HuH-7 (cell line): ENCODE data around the gene FBXO31.

Experiments used
- DNase-seq: peaks from one replicate; pipeline ENCODE4 v3.0.0; 2011; ENCODE audit warnings: low spot score

FBXO31 gene, protein sequence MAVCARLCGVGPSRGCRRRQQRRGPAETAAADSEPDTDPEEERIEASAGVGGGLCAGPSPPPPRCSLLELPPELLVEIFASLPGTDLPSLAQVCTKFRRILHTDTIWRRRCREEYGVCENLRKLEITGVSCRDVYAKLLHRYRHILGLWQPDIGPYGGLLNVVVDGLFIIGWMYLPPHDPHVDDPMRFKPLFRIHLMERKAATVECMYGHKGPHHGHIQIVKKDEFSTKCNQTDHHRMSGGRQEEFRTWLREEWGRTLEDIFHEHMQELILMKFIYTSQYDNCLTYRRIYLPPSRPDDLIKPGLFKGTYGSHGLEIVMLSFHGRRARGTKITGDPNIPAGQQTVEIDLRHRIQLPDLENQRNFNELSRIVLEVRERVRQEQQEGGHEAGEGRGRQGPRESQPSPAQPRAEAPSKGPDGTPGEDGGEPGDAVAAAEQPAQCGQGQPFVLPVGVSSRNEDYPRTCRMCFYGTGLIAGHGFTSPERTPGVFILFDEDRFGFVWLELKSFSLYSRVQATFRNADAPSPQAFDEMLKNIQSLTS

DNA sequence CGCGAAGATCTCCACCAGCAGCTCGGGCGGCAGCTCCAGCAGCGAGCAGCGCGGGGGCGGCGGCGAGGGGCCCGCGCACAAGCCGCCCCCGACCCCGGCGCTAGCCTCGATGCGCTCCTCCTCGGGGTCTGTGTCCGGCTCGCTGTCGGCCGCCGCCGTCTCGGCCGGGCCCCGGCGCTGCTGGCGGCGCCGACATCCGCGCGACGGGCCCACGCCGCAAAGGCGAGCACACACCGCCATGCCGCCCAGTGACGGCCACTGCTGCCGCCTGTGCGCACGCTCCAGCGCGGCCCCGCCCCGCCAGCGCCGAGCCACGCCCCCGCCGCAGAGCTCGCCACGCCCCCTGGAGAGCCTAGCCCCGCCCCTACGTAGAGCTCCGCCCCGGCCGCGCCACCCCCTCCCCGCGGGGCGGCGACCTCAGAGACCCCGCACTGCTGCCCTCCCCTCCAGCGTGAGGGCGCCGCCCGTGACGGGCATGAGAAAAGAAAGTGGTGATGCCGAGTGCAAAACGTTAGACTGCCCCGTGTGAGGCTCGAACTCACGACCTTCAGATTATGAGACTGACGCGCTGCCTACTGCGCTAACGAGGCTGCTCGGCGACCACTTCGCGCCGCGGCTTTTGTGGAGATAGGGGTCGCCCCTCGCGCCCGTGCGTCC is at the start of gene FBXO31:
Gene FBXO31, minus strand, starts transcription at position 272 of the 657 bp plus-strand sequence. Its CDS starts 32 bp downstream, at position 240.
- DNase-seq, result peak; percentile 85

DNA sequence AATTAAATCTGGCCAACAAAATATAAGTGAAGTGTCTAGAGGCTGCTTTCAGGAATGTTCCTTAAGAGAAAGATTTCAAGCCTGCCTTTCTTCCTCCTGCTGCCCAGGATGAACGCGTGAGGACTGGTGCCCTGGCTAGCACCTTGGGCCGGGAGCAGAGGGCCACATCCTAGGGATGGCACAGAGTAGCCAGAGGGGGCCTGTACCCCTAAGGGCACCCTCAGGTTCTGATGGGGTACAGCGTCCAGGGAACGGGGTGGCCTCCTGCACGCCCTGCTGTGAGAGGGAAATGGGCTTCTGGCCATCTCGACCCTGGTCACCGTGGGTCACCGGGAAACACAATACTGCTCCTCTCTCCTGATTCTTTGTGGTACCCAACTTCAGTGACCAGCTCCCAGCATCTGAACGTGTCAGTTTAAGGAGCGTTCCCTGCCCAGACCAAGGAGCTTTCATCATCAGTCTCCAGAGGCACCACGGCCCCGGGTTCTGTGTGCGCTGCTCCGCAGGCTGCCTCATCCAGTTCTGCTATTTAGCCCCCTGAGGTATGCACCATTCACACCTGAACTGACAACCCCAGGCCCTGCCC is 48.8 kb upstream of the FBXO31 start:
- no peak for DNase-seq

DNA sequence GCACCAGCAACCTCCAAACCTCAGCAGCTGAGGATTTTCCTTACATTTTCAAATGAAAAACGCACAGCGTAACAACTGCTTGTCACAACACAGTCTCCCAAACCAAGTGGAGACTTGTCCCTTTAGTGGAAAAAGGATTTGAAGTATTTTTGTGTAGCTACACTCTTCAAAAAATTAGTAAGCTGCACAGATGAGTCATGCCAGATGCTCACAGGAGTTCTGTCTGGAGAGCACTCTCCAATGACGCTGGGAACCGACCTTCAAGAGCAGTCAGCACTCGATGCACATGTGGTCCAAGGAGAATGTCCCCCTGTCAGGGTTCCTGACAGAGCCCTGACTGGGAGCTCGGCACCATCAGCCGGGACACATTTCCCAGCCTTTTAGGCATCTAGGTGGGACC is 48.4 kb upstream of the FBXO31 start:
- no peak for DNase-seq

DNA sequence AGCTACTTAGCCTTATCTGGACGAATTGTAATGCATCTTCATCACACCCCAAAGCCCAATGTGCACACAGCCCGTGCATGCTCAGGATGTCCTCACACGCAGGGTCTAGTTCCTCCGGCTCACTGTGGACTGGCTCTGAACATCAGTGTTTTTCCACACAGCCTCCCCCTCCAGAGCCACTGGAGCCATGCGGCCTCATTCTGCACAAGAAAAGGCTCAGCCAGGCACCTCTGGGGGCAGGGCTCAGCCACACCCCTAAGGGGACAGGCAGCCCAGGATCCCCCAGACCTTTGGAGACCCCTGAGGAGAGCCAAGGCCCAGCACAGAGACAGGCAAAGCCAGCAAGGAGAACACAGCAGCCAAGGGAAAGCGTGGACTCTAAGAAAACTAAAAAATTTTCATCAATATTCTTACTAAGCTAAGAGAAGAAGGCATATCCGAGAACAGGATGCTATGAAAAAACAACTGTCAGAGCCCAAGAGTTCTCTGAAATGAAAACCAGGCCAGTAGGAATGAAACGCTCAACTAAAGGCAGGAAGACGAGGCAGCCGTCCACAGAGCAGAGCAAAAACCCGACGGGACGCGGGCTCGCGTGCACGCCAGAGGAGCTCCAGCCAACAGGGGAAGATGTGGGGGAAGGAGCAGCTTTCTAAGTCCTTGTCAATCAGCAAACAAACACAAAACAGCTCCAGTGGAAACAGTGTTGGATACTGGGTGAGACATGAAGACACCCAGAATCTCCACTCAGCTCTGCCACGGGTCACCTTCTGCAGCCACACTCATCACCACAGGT is 43.0 kb upstream of the FBXO31 start:
- DNase-seq, result no peak

DNA sequence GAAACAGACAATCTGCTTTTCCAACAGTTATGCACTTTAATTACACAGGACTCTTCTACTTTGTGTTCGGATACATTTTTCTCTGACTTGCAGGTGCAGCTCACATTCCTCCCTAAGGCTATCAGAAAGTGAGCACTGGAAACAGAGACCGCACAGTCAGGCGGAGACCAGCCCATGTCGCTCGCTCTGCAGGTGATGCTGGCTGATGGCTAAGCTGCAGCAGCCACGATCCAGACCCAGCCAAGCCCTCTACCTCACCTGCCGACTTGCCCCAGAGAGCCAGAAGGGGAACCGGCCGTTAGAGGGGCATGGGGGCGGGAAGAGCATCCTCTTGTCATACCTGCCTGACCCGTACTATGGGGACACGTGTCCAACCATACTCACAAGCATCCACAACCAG is 42.4 kb upstream of the FBXO31 start:
- no peak for DNase-seq

DNA sequence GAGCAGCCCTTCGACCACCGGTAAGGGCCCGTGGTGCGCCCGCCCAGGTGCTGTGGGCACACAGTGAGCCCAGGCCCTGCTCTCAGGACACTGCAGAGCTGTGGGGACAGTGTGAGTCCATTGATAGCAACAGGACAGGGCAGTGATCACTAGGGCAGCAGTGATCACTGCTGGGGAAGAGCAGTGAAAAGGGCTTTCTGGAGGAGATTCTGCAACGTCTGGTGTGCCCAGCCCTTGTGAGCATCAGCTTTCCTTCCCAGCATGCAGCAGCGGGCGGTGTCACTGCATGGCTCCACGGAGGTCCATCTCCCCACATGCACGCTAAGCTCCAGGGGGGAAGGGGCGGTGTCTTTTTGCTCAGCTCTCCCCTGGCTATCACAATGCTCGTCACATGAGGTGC is 40.7 kb upstream of the FBXO31 start:
- DNase-seq, result no peak

DNA sequence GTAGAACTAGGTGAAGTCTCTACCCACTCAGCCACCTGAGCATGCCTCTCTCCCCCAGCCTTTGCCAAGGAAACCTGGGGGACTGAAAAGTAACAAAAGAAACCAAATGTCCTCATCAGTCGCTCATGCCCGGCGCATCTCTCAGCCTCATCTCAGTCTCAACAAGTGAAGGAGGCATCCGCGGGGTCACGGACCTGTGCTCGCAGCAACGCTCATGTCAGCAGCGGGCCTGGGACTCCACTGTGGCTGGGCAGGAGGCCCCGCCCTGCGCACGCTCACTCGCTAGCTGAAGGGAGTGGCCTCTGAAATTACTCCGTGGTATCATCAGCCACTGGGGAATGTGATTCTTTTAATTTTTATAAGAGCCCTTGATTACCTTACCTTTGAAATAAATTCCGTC is 39.9 kb upstream of the FBXO31 start:
- DNase-seq, result no peak

DNA sequence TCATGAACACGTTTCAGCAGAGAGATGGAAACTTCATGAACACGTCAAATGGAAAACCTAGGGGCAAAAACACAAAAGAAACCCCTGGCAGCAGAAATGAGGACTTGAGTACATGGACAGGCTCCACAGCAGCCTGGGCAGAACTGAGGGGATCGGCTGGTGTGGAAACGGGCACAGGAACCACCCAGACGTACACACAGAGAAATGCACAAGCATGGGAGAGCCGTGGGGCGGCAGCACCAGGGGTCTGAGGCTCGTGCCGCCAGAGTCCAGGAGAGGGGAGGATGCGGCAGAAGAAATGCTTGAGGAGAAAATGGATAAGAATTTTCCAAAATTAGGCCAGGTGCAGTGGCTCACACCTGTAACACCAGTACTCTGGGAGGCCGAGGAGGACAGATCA is 38.5 kb upstream of the FBXO31 start:
- no peak for DNase-seq

DNA sequence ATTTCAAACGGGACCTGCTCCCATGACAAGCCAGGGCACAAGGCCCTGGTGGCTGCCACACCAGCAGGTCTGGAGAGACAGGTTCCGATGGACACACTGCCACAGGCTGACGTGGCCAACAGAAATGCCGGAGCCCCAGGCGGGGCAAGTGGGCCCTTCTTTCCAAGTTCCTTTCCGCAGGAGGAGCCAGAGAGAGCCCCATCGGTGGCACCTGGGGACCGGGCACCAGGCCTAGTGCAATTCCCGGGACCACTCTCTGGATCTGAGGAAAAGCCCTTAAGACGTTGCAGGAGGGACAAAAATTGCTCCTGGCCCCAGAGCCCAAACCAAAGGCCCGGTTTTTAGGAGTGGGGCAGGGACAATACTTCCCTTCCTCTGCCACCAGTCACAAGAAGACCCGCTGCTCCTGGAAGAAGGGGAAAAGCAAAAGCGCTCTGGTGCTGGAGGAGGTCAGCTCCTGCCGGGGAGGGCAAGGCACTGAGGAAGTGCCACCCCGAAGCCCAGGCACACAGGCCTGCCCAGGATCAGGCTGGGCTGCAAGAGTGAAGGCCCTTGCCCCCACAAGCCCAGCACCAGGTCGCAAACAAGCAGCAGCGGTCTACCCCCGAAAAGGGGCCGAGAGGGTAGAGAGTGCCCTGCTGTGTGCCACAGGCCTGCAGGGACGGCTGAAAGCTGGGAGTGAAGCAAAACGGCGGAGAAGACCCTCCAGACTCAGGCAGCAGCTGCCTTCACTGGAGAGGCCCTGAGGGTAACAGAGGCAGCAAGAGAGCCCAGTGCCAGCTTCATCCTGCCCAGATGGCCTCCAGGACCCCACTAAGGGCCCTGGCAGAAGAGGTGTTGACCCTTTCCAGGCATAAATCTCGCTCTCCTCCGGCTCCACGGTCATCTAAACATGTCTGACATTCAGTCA is 37.7 kb upstream of the FBXO31 start:
- DNase-seq, result no peak

DNA sequence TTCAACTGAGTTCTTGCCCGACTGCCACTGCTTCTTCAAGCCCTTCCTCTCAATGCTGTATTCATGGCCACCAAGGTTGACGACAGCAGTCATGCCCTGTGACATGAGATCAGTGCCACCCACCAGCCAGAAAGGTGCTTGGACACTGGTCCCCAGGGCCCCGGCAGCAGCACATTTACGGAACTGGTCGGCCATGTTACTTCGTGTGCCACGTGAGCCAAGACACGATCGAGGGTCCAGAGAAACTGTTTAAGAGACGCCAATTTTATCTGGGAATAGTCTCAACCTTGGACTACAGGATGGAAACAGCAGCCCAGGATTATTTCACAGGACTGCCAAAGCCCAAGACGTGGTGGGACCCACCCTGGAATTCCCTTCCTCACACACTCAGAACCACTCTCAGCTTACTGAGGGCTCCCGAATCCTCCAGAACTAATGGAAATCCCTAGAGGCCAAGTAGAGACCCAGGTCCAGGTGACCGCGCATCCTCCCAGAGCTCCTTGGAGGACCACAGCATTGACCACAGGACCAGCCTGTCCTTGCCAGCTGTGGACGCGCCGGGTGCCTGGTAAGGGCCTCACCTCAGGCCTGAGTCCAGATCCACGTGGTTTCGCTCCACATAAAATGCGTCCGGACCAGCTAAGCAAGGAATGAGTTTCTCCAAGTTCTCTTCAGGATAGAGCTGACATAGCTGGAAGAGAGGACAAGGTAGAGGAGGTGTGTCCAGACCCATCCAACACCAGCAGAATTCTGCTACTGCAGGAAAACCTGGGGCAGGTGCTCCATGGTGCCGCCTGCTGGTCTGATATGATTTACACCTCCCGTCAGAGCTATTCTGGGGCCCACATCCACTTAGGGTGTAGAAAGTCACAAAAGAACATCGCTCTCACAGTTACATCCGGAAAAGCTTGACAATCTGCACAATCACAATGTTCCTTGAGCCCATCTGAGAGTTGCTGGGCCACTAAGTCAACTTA is 36.7 kb upstream of the FBXO31 start:
- peak; percentile 59 for DNase-seq

DNA sequence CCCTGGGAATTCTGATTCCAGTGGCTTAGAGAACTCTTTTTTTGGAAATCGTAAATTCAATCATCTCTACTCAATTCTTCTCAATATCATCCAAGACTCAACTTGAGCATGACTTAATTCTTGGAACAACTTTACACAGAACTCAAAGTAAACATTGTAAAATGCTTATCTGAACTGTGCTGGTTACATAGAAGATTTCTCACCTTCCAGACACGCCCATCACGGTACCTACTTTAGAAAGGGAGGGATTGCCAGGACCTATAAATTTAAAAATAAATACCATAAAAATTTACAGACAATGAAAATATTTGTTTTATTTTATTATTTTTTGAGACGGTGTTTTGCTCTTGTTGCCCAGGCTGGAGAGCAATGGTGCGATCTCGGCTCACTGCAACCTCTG is 35.1 kb upstream of the FBXO31 start:
- no peak for DNase-seq

DNA sequence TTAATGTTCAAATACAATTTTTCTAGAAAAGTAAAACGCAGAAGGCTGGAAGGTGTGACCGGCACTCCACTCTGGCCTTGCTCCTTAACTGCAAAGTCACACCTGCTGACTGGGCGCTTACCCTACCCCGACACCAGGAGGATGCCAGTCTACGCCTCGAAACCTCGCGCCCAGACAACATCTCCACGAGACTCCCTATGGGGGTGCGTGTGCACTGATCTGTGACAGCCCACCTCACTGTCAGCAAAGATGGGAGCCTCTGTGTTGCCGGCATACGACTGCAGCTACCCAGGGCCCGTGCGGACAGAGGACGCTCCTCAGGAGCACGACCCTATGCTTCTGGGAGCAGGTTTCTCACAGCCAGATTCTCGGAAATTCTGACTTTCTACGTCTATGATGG is 34.6 kb upstream of the FBXO31 start:
- DNase-seq, result no peak

DNA sequence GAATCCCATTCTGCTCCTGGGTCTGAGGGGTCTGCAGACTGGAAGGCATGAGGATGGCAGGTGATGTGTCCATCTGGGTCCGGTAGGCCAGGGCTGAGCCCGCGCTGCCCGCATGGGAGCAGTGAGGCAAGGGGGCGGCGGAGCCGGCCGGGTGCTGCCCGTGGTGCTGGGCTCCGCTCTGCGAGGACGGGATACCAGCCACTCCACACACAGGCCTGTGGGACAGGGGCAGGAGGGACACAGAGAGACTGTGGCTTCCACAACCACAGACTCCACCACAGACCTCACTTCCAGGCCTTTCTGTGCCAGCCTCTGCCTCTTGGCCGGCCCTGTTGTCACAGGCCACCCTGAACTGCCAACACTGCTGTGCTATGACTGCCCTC is 33.9 kb upstream of the FBXO31 start:
- no peak for DNase-seq

DNA sequence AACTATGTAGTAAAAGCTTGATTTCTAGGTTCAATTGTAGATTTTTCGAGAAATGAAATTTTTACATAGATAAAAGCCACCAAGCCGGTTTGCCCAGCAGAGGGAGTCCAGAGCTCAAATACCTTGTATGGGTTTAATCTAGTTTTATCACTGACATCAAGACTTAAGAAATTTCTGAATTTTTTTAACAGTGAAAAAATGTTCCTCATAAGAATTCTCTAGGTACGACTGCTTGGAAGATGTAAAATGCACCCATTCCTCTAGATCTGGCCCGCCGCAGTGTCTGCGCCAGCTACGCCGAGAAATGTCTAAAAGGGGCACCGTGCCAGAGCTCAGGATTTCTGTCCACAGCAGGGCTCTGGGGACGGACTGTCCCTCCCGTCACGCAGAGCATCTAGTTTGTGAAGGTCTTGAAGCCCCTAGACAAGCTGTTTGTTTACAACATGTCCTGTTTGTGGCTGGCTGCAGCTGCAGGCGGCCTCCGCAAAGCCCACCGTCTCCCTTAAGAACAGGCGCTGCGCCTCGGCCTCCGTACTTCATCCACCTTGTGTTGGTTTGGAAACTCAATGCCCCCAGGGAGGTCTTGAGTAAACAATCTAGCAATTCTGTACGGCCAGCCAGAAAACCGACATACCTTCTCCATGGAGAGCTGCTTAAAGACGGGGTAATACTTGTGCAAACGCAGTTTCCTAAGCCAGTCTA is 33.4 kb upstream of the FBXO31 start:
- peak; percentile 53 for DNase-seq

DNA sequence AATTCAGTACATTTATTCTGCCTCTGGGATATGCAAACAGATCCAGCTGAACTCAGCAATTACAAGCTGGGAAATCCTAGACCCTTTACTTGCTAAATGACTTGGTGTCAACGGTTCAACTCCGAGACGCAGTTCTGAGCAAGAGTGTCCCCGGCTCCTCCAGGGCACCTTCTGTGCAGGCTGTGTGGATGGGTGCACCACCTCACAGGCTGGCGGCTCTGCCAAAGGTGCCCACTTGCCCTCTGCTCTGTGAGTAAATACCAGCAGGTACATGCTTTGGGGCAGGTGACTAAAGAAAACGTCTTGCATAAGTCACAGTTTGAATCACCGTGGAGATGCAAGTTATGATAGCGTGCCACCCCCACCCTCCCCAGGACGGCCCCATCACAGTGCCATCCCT is 31.9 kb upstream of the FBXO31 start:
- no peak for DNase-seq

DNA sequence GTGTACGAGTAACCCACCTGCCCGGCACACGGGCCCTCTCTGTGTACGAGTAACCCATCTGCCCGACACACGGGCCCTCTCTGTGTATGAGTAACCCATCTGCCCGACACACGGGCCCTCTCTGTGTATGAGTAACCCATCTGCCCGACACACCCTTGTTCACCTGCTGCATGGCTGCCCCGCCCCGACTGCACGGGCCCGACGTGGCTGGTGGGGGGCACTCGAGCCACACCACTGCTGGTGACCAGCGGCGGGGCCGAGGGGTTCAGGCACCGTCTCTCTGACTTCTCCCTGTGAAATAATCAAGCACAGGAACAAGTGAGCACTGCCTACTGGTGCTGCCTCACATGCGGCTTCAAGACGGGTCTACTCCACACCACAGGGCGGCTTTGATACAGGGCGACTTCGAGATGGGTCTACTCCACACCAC is 30.7 kb upstream of the FBXO31 start:
- DNase-seq, result no peak

DNA sequence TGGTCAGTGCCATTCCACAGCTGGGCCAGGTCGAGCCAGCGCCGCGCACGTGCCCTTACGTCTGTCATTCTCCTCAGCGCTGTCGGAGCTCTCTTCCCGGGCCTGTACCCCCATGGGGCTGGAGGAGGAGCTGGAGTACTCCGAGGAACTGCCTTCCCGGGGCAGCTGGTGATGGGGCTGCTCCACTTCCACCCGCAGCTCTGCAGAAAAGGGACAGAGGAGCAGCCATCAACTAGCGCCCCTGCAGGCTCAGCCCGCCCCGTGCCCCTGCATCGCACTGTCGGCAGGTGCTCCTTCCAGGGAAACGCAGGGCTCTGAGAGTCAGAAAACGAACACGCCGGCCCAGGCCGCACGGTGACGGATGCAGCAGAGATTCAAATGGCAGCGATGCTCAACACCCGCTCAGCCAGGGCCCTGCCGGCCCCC is 29.4 kb upstream of the FBXO31 start:
- no peak for DNase-seq

DNA sequence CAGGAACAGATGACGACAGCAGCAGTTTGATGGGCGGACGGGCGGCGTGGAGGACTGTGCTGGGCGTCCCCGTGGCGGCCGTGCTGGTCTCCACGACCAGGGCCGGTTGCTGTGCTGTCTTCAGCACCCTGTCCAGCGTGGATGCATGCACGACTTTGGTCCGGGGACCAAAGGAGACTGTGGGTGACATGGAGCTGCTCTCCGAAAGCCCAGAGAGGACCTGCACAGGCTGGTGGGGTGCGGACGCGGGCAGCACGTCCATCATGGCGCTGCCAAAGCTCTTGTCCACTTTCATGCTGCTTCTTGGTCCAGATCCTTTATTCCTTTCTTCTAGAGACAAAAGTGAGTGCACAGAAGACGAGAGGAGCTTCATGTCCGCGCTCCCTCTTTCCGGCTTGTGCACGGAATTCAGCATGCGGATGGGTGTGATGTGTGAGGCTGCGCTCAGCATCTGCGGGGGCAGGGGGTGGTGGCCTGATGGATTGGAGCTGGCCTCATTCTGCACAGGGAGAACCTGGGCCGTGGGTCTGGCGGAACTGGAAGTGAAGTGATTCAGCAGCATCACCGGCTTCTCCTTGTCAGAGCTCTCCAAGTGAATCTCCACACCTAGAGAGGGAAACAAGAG is 28.9 kb upstream of the FBXO31 start:
- DNase-seq, result no peak
